Dermis microvascular lymphatic vessel endothelial cell (primary cell): Measurements from ENCODE around the gene CPAMD8. TPM values are rescaled to one million over a fixed set of nuclear protein-coding genes. Genes with fewer than 3 reads are reported as not detected.
"Not testable (repeated sequence)": the region's sequence is repeated elsewhere in the genome, so short reads cannot be mapped to it uniquely, and the experiment has no call there.

ENCODE experiments used
- DNase-seq, 2 donors: peaks; one replicate each; pipeline versions ENCODE4 v3.0.0 to v3.0.0-alpha.2; 2010; ENCODE audit warnings: low read depth in 2 of 2
- total RNA-seq: library from RNA; depleted of rRNA; stranded (reverse); fragments of >200 nt; gene quantifications from 2 replicates; pipeline ENCODE4 v1.2.1, GENCODE V29; 2014

CPAMD8 gene
- total RNA-seq, 1 donor from 2014 or later, result 1.5 TPM

- peak; percentile 78 to 87 for DNase-seq
Measured at GRCh38 chr19:16876904-16877361, 149.7 kb downstream of the CPAMD8 start.

DNA sequence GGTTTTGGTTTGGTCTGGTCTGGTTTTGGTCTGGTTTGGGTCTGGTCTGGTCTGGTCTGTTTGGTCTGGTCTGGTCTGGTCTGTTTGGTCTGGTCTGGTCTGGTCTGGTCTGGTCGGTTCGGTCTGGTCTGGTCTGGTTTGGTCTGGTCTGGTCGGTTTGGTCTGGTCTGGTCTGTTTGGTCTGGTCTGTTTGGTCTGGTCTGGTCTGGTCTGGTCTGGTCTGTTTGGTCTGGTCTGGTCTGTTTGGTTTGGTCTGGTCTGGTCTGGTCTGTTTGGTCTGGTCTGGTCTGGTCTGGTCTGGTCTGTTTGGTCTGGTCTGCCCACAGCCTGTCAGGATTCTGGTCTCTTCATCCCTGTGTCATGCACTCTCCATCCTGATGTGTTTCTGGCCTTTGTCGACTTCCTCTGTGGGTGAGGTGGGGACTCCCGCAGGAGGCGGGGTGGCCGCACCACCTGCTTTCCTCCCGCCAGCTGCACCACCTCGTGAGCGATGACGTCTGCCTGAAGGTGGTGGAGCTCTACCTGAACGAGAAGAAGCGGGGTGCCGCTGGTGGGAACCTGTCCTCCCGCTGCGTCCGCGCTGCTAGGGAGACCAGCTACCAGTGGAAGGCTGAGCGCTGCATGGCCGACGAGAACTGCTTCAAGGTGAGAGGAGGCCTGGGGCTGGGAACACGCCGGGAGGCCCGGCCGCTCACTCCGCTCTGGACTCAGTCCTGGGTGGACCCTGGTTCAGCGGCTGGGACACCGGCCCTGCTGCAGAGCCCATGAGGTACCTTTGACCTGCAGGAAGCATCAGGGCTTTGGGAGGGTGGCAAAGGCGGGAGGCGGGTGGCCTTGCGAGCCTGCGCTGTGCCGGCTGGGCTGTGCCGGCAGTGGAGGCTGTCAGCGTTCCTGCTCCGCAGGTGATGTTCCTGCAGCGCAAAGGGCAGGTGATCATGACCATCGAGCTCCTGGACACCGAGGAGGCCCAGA is 150.7 kb downstream of the CPAMD8 start:
- peak in 1 of 2 donors; percentile 16 for DNase-seq

GRCh38 chr19:16874978-16875299 is 151.7 kb downstream of the CPAMD8 start:
- DNase-seq, result not testable (repeated sequence)

DNA sequence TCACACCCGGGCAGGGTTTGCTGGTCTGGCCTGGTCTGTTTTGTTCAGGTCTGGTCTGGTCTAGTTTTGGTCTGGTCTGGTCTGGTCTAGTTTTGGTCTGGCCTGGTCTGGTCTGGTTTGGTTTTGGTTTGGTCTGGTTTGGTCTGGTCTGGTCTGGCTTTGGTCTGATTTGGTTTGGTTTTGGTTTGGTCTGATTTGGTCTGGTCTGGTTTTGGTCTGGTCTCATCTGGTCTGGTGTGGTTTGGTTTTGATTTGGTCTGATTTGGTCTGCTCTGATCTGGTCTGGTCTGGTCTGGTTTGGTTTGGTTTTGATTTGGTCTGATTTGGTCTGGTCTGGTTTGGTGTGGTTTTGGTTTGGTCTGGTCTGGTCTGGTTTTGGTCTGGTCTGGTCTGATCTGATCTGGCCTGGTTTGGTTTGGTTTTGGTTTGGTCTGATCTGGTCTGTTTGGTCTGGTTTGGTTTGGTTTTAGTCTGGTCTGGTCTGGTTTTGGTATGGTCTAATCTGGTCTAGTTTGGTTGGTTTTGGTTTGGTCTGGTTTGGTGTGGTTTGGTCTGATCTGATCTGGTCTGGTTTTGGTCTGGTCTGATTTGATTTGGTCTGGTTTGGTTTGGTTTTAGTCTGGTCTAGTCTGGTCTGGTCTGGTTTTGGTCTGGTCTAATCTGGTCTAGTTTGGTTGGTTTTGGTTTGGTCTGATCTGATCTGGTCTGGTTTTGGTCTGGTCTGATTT is 152.2 kb downstream of the CPAMD8 start:
- no peak for DNase-seq

GRCh38 chr19:16873594-16873993 is 153.0 kb downstream of the CPAMD8 start:
- no peak for DNase-seq

DNA sequence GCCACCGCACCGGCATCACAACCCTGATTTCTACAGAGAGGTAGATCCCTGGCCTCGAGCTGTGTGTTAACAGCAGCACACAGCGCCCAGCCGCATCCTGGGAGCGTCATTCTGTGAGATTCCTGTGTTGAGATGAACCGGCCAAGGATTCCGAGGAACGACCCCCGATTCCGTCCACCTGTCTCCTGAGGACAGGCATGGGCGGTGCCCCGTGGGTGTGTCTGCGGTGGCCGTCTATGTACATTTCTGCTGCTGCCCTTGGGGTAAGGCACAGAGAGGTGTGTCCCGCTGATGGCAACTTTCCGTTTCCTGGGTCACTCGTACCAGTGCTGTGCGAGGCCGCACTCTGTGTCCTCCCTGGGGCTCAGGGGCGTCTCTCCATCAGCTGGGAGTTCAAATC is 153.9 kb downstream of the CPAMD8 start:
- no peak for DNase-seq

DNA sequence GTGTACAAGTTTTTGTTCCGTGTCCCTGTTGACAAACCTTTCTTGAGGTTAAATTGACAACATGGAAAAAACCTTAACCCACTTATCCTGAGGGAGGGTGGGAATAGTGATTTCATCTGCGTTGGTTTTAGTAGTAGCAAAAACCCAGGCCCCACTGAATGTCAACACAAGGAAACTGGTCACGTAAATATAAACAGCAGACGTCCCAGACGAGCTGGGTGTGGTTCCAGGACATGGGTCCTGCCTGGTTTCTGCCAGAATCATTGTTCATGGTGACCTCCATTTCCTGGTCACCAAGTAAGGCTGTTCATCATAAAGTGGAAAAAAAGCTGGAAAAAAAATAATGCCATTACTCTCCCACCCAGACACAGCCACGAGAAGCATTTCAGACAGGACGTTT is 154.7 kb downstream of the CPAMD8 start:
- DNase-seq, result peak; percentile 87 to 95

DNA sequence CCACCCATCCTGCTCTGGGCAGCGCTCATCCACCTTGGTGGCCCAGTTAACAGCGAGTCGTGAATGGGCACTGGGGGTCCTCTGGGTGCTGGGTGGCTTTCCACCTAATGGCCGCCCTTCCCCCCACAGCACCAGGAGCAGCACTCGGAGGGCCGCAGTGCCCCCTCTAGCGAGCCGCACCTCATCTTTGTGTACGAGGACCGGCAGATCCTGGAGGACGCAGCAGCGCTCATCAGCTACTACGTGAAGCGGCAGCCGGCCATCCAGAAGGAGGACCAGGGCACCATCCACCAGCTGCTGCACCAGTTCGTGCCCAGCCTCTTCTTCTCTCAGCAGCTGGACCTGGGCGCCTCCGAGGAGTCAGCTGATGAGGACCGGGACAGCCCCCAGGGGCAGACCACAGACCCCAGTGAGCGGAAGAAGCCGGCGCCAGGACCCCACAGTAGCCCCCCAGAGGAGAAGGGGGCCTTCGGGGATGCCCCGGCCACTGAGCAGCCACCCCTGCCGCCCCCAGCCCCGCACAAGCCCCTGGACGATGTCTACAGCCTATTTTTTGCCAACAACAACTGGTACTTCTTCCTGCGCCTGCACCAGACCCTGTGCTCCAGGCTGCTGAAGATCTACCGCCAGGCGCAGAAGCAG is 157.2 kb downstream of the CPAMD8 start:
- DNase-seq, result no peak

GRCh38 chr19:16868423-16869130 is 158.0 kb downstream of the CPAMD8 start:
- no peak for DNase-seq

- no peak for DNase-seq
Measured at GRCh38 chr19:16867211-16867610, 159.4 kb downstream of the CPAMD8 start.

GRCh38 chr19:16862826-16863415 is 163.7 kb downstream of the CPAMD8 start:
- DNase-seq, result no peak

DNA sequence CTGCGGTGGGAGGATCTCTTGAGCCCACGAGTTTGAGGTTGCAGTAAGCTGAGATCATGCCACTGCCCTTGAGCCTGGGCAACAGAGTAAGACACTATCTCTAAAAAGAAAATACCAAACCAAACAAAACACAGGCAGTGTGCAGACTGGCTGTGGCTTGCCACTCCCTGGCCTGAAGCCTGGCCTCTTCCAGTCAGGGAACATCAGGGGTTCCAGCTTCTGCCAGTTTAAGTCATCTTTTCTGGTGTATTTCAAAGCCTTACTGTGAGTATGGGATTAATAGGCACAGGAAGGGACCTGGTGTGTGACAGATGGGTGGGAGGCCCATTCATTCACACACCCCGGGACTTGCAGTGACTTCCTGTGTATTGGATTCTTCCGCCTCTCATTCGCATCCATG is 164.8 kb downstream of the CPAMD8 start:
- no peak for DNase-seq

DNA sequence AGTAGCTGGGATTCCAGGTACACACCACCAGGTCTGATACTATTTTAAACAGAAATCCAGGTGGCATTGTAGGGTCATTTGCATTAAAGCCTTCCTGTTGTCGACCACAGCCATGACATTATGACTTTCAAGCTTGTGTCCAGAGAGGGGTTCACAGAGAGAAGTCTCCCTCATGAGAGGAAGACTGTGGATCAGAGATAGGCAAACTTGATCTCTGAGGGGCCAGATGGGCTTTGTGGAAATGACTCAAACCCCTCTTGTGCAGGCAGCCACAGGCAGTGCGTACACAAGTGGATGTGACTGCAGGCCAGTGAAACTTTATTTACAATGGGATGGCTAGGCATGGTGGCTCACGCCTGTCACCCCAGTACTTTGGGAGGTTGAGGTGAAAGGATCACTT is 165.6 kb downstream of the CPAMD8 start:
- no peak for DNase-seq

GRCh38 chr19:16860118-16860517 is 166.5 kb downstream of the CPAMD8 start:
- DNase-seq, result no peak

DNA sequence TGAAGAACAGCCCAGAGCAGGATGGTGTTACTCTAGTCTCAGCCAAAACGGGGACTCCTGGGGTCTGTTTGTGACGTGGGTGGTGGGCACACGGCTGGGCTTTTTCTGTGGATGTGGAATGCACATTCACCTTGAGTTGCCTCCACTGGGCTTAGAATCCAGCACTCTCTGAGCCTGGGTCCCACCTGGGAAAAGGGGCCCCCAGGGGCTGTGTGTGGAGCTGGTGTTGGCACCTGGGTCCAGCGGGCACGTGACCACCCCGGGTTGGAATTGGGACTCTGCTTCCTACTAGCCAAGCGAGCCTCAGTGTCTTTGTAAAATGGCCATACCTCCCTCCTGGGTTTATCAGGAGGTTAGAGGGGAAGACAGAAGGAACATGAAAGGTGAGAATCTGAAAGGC is 167.0 kb downstream of the CPAMD8 start:
- no peak for DNase-seq

GRCh38 chr19:16856091-16856490 is 170.5 kb downstream of the CPAMD8 start:
- DNase-seq, result peak in 1 of 2 donors; percentile 53

DNA sequence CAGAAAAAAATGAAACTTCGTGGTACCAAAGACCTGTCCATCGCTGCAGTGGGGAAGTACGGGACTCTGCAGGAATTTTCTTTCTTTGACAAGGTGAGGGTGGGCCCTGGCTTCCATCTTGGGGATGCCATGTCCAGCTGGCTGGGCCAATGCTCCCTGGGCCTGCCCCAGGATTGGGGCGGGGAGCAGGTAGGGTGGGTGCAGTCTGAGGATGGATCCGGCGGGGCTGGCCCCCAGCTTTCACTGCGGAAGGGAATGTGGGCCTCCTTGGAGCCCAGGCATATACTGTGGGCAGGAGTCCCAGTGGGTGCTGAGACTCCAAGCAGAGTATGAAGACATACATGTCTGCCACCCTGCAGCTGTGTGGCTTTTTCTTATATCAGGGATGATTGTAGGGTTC is 173.5 kb downstream of the CPAMD8 start:
- DNase-seq, result no peak

- DNase-seq, result no peak
Measured at GRCh38 chr19:16851031-16851712, 175.4 kb downstream of the CPAMD8 start.

DNA sequence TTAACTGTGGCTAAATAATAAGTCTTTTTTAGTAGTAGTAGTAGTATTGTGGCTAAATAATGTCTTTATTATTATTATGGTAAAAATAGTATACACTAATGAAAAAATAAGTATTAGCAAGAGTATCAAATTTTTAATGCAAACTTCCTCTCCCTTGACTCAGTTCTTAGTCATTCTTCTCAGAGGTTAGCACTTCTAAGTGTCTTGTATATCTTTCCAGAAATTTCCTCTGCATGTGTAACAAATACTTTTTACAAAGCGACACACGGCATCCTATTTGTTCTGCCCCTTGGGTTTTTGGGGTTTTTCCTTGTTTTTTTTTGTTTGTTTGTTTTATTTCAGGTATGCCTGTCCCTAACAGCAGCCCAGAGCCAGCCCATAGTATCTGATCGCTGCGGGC is 176.5 kb downstream of the CPAMD8 start:
- no peak for DNase-seq

GRCh38 chr19:16849168-16849567 is 177.4 kb downstream of the CPAMD8 start:
- DNase-seq, result peak in 1 of 2 donors; percentile 13
